ENCODE results near the gene SLC6A9. TPM values are rescaled to one million over a fixed set of nuclear protein-coding genes. Genes with fewer than 3 reads are reported as not detected.

The SLC6A9 gene
- total RNA-seq, 1 experiment from 2014 or later, result 30.1 TPM

DNA sequence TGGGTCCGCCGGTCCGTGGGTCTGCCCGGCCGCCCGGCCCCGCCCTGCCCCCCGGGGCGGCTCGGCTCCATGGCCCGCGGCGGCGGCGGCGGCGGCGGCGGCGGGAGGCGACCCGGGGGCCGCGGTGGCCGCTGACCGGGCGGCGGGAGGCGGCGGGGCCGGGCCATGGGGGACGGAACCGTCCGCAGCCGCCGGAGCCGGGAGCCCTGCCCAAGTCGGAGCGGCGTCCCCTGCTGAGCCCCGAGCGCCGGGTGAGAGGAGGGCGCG lies 52.1 kb downstream of the SLC6A9 start:
- H4K20me1 ChIP-seq (ENCODE audit: control insufficient read depth, insufficient read depth, insufficient read length), result no peaks in the 10 kb centered on the region
- H3K9ac ChIP-seq (ENCODE audit: extremely low read depth, insufficient read length, low read length), result no peak overlapping the region
- Mint-ChIP-seq H3K27me3 (ENCODE audit: low read depth) (no peaks in the 10 kb centered on the region), H3K27ac (no peak overlapping the region), H3K36me3 (ENCODE audit: insufficient read depth in 1 of 3, low read depth in 3 of 3) (peaks cover 23 to 51% (median 48%) of the 10 kb centered on the region in 3 experiments; a peak in 6 of 7 replicates), H3K4me1 (peaks cover 27 to 33% of the 10 kb centered on the region in 2 experiments), H3K4me3 (peak overlapping the region in 1 of 2 experiments; percentile 89; a peak in 2 of 5 replicates), H3K9me3 (no peaks in the 10 kb centered on the region; a peak in 1 of 5 replicates)
- no peak overlapping the region for H3K27ac ChIP-seq (ENCODE audit: insufficient read length, low read depth, low read length)
- no peak overlapping the region for H2AFZ ChIP-seq (ENCODE audit: low read length)
- H3K4me2 ChIP-seq (ENCODE audit: insufficient read depth, insufficient read length, low read length), result no peak overlapping the region
- H3K27me3 ChIP-seq (ENCODE audit: insufficient read depth, low read length), result no peaks in the 10 kb centered on the region
- no peaks in the 10 kb centered on the region for H3K9me3 ChIP-seq (ENCODE audit: control insufficient read depth, low read depth, low read length)
- H4K91ac ChIP-seq (ENCODE audit: insufficient read length, low read depth, low read length), result no peak overlapping the region
- no peak overlapping the region for H2BK5ac ChIP-seq (ENCODE audit: insufficient read length, low read length)
- peaks cover 6% of the 10 kb centered on the region for H3K79me1 ChIP-seq (ENCODE audit: insufficient read depth, low read depth, low read length, poor library complexity, severe bottlenecking)
- H3K56ac ChIP-seq (ENCODE audit: insufficient read length, low read depth, low read length), result no peak overlapping the region
- H4K8ac ChIP-seq (replicated peaks; ENCODE audit: insufficient read length, low read depth, low read length), result no peak overlapping the region
- H3T11ph ChIP-seq (ENCODE audit: low read length), result no peak overlapping the region
- no peak overlapping the region for H2AK5ac ChIP-seq (ENCODE audit: insufficient read length, low read length)
- no peak overlapping the region for H2BK12ac ChIP-seq (ENCODE audit: insufficient read length, low read depth, low read length)
- no peak for DNase-seq
- no CpG with 5 or more reads among the region's 45 CpGs for WGBS (ENCODE audit: extremely low coverage, insufficient read length, low lambda C conversion rate)
- H3K23ac ChIP-seq (ENCODE audit: insufficient read length, low read depth, low read length), result no peak overlapping the region
- H3K18ac ChIP-seq (ENCODE audit: insufficient read length, low read depth, low read length), result no peak overlapping the region
- H3K4me1 ChIP-seq (ENCODE audit: insufficient read depth, low read length), result peaks cover 8% of the 10 kb centered on the region; the same call in 1 of the 2 replicates
- no peak overlapping the region for H3K14ac ChIP-seq (ENCODE audit: insufficient read depth, low read length)
- H3K23me2 ChIP-seq (ENCODE audit: insufficient read length, low read depth, low read length, poor library complexity, severe bottlenecking), result peaks cover 21% of the 10 kb centered on the region
- TF ChIP-seq, protein P1, sequence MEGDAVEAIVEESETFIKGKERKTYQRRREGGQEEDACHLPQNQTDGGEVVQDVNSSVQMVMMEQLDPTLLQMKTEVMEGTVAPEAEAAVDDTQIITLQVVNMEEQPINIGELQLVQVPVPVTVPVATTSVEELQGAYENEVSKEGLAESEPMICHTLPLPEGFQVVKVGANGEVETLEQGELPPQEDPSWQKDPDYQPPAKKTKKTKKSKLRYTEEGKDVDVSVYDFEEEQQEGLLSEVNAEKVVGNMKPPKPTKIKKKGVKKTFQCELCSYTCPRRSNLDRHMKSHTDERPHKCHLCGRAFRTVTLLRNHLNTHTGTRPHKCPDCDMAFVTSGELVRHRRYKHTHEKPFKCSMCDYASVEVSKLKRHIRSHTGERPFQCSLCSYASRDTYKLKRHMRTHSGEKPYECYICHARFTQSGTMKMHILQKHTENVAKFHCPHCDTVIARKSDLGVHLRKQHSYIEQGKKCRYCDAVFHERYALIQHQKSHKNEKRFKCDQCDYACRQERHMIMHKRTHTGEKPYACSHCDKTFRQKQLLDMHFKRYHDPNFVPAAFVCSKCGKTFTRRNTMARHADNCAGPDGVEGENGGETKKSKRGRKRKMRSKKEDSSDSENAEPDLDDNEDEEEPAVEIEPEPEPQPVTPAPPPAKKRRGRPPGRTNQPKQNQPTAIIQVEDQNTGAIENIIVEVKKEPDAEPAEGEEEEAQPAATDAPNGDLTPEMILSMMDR (conservative IDR thresholded peaks at IDR 0.05), result no peak
- H4K5ac ChIP-seq (ENCODE audit: insufficient read length, low read depth, low read length), result no peak overlapping the region
- H2BK15ac ChIP-seq (ENCODE audit: low read depth, low read length), result no peak overlapping the region
- H3K79me2 ChIP-seq (ENCODE audit: insufficient read depth, low read length), result peaks cover 3% of the 10 kb centered on the region; the same call in 1 of the 2 replicates
- H2BK20ac ChIP-seq (ENCODE audit: low read depth, low read length, poor library complexity, severe bottlenecking), result no peak overlapping the region
- H3K4ac ChIP-seq (ENCODE audit: low read depth, low read length), result no peak overlapping the region
- no peak overlapping the region for H2BK120ac ChIP-seq (ENCODE audit: low read depth, low read length, poor library complexity, severe bottlenecking)

Measured in H9 (cell line).